K562 (cell line): ENCODE results near the gene SVOP. TPM values are rescaled to one million over a fixed set of nuclear protein-coding genes. Genes with fewer than 3 reads are reported as not detected.

Experiments used
- ATAC-seq: fragments of 200-7000 bp; cut with Tn5 transposase; 3 replicates; pipeline ENCODE4 v1.9.1; 2020; ENCODE audit warnings: moderate library complexity
- BruUV-seq: library from RNA; stranded (reverse); fragments of 400-500 nt; replicated peaks from 2 replicates; lab custom pipeline; 2021; lab: Mats Ljungman, UMichigan
- CTCF ChIA-PET: fragments of 300-600 bp; formaldehyde crosslinking; extraction: SDS; loops from one replicate; lab custom pipeline; 2021; ENCODE audit warnings: low intra/inter-chr PET ratio; lab: Yijun Ruan, JAX
- POLR2A ChIA-PET: fragments of 300-600, 350-650 bp; sonication (Branson Sonifier 250); formaldehyde crosslinking; extraction: SDS; loops from one replicate; lab custom pipeline; 2021; ENCODE audit warnings: antibody characterized with exemption, inconsistent platforms; lab: Yijun Ruan, JAX
- DNase-seq, 4 experiments: peaks; one replicate each; pipeline versions ENCODE4 v3.0.0 to v3.0.0-alpha.2; 2011 to 2018; ENCODE audit warnings: low spot score in 3 of 4, mixed read lengths in 3 of 4; ENCODE audit errors: extremely low read depth in 1 of 4
- FAIRE-seq: peaks from 2 replicates; lab custom pipeline; 2011; peaks lifted over from hg19 to GRCh38; lab: Jason Lieb, UNC
- H2AFZ ChIP-seq: 2 replicates; pipeline ENCODE4 v1.6.0; 2011; ENCODE audit warnings: low read depth, low read length, control low read depth, inconsistent platforms
- H3K27ac ChIP-seq: fragments of 200-600 bp; 3 replicates; pipeline ENCODE4 v1.8.0; 2011; ENCODE audit warnings: low read depth, mild to moderate bottlenecking, control low read depth, inconsistent platforms, low read length, moderate library complexity, mixed read lengths; ENCODE audit errors: extremely low read depth
- H3K27me3 ChIP-seq, 2 experiments: fragments of 300-600 bp in 1 of 2; 2 replicates in 1 of 2; 3 replicates in 1 of 2; pipeline versions ENCODE4 v1.6.0 to v1.8.0; 2011; ENCODE audit warnings: inconsistent platforms in 2 of 2, low read length in 2 of 2, mild to moderate bottlenecking in 1 of 2, mixed read lengths in 1 of 2, moderate library complexity in 1 of 2; ENCODE audit not compliant: control insufficient read depth in 2 of 2, insufficient read depth in 2 of 2
- H3K36me3 ChIP-seq: fragments of 300-600 bp; 3 replicates; pipeline ENCODE4 v1.8.0; 2011; ENCODE audit warnings: mild to moderate bottlenecking, low read length, inconsistent platforms; ENCODE audit not compliant: control insufficient read depth, insufficient read depth
- H3K4me1 ChIP-seq, 2 experiments: fragments of 200-600 bp in 1 of 2; replicated peaks in 1 of 2; 2 replicates in 1 of 2; 3 replicates in 1 of 2; pipeline versions ENCODE4 v1.5.1 to v1.8.0; 2011; ENCODE audit warnings: inconsistent platforms in 2 of 2, low read length in 2 of 2, mild to moderate bottlenecking in 1 of 2, mixed read lengths in 1 of 2, moderate library complexity in 1 of 2; ENCODE audit not compliant: control insufficient read depth in 2 of 2, insufficient read depth in 2 of 2
- H3K4me2 ChIP-seq: 2 replicates; pipeline ENCODE4 v1.6.1; 2011; ENCODE audit warnings: low read length, control low read depth, inconsistent platforms, mixed read lengths; ENCODE audit not compliant: insufficient read depth
- H3K4me3 ChIP-seq: fragments of 200-600 bp; sonication (generic), shearing (Covaris generic); 2 replicates; pipeline ENCODE4 v1.5.1; 2016; ENCODE audit warnings: control low read depth, inconsistent platforms
- H3K79me2 ChIP-seq: fragments of 200-600 bp; 3 replicates; pipeline ENCODE4 v1.8.0; 2011; ENCODE audit warnings: low read length, inconsistent platforms; ENCODE audit not compliant: control insufficient read depth, insufficient read depth
- H3K9ac ChIP-seq, 2 experiments: 2 replicates each; pipeline versions ENCODE4 v1.6.0 to v1.6.1; 2011; ENCODE audit warnings: low read depth in 2 of 2, low read length in 2 of 2, control low read depth in 1 of 2, inconsistent platforms in 1 of 2, mild to moderate bottlenecking in 1 of 2, mixed read lengths in 1 of 2; ENCODE audit not compliant: insufficient read depth in 1 of 2
- H3K9me1 ChIP-seq: one replicate; pipeline ENCODE4 v1.6.0; 2011; ENCODE audit warnings: inconsistent platforms, mild to moderate bottlenecking, low read length, moderate library complexity; ENCODE audit not compliant: control insufficient read depth, insufficient read depth
- H3K9me3 ChIP-seq: replicated peaks from 2 replicates; pipeline ENCODE4 v1.5.1; 2011; ENCODE audit warnings: low read depth, low read length, inconsistent platforms; ENCODE audit not compliant: control insufficient read depth, insufficient read depth
- H4K20me1 ChIP-seq: replicated peaks from 2 replicates; pipeline ENCODE4 v1.6.1; 2011; ENCODE audit warnings: low read length, inconsistent platforms, mixed read lengths; ENCODE audit not compliant: control insufficient read depth, insufficient read depth
- CTCF ChIP-seq, 3 experiments: IDR thresholded peaks in 2 of 3; conservative IDR thresholded peaks in 1 of 3; 2 replicates each; pipeline ENCODE4 v1.5.1; 2011 to 2012; ENCODE audit warnings: low read length in 3 of 3, mild to moderate bottlenecking in 3 of 3, control low read depth in 2 of 3, improper control_type of control experiment in 1 of 3, inconsistent platforms in 1 of 3, low read depth in 1 of 3, mixed read lengths in 1 of 3, moderate library complexity in 1 of 3; ENCODE audit not compliant: insufficient read depth in 2 of 3
- DDX20 ChIP-seq: fragments of 450-650 bp; IDR thresholded peaks from 2 replicates; pipeline ENCODE4 v1.6.1; 2016; ENCODE audit warnings: missing genetic modification characterization, low read depth, mild to moderate bottlenecking, missing compliant biosample characterization, moderate library complexity
- EGR1 ChIP-seq: fragments of 450-650 bp; conservative IDR thresholded peaks from 2 replicates; pipeline ENCODE4 v1.6.1; 2017; ENCODE audit warnings: mild to moderate bottlenecking
- EWSR1 ChIP-seq: fragments of 450-650 bp; IDR thresholded peaks from 2 replicates; pipeline ENCODE4 v1.6.1; 2018; ENCODE audit warnings: borderline replicate concordance, mild to moderate bottlenecking, low read depth, moderate library complexity; ENCODE audit not compliant: partially characterized antibody
- FOXP1 ChIP-seq: sonication (generic); formaldehyde crosslinking; IDR thresholded peaks from 2 replicates; pipeline ENCODE4 v1.8.0; 2022; ENCODE audit warnings: mild to moderate bottlenecking, missing genetic modification reagents
- GMEB1 ChIP-seq: fragments of 250-450 bp; sonication (Bioruptor Pico); IDR thresholded peaks from 2 replicates; pipeline ENCODE4 v1.4.0; 2020; ENCODE audit warnings: mild to moderate bottlenecking
- GTF2A2 ChIP-seq: IDR thresholded peaks from 2 replicates; pipeline ENCODE4 v1.6.1; 2016; ENCODE audit warnings: mild to moderate bottlenecking, missing genetic modification characterization, missing compliant biosample characterization
- KLF1 ChIP-seq: fragments of 450-650 bp; IDR thresholded peaks from 2 replicates; pipeline ENCODE4 v1.6.1; 2016; ENCODE audit warnings: missing genetic modification characterization, missing compliant biosample characterization
- MECOM ChIP-seq: fragments of 250-450 bp; sonication (Bioruptor Pico); IDR thresholded peaks from 2 replicates; pipeline ENCODE4 v1.8.0; 2022; ENCODE audit warnings: inconsistent platforms
- PHF20 ChIP-seq: fragments of 450-650 bp; IDR thresholded peaks from 2 replicates; pipeline ENCODE4 v1.6.1; 2018; ENCODE audit not compliant: partially characterized antibody
- PML ChIP-seq: IDR thresholded peaks from 2 replicates; pipeline ENCODE4 v1.6.1; 2012; ENCODE audit warnings: low read length, inconsistent platforms
- PURB ChIP-seq: sonication (generic); formaldehyde crosslinking; IDR thresholded peaks from 2 replicates; pipeline ENCODE4 v1.9.0; 2021; ENCODE audit warnings: low read depth, mild to moderate bottlenecking, missing genetic modification reagents
- RAD51 ChIP-seq: fragments of 450-650 bp; IDR thresholded peaks from 2 replicates; pipeline ENCODE4 v1.7.1; 2016; ENCODE audit warnings: low read depth, mild to moderate bottlenecking, borderline replicate concordance
- SMARCA5 ChIP-seq: fragments of 450-650 bp; IDR thresholded peaks from 2 replicates; pipeline ENCODE4 v1.6.1; 2016
- TAF7 ChIP-seq: fragments of 450-650 bp; IDR thresholded peaks from 2 replicates; pipeline ENCODE4 v1.6.1; 2016; ENCODE audit warnings: missing genetic modification characterization, missing compliant biosample characterization
- THRAP3 ChIP-seq: fragments of 450-650 bp; IDR thresholded peaks from 2 replicates; pipeline ENCODE4 v1.6.1; 2016; ENCODE audit warnings: mild to moderate bottlenecking, inconsistent platforms, borderline replicate concordance
- TRIM24 ChIP-seq, 2 experiments: fragments of 450-650 bp; IDR thresholded peaks; 2 replicates each; pipeline ENCODE4 v1.6.1; 2016
- ZBTB26 ChIP-seq: fragments of 450-650 bp; formaldehyde crosslinking; IDR thresholded peaks from 2 replicates; pipeline ENCODE4 v1.4.0; 2022; ENCODE audit warnings: missing genetic modification characterization
- ZNF766 ChIP-seq: fragments of 200-800 bp; sonication (Bioruptor generic); conservative IDR thresholded peaks from 2 replicates; pipeline ENCODE4 v1.6.1; 2016; ENCODE audit warnings: missing genetic modification characterization, missing compliant biosample characterization
- WGBS: fragments of 100-300 bp; shearing (Covaris generic); methylation state at CpG from one replicate; pipeline ENCODE4 v1.1.6; 2016; ENCODE audit warnings: low coverage, mixed read lengths; ENCODE audit not compliant: insufficient coverage; ENCODE audit errors: missing lambda C conversion rate; 5-methylcytosine and 5-hydroxymethylcytosine counted together
- in situ Hi-C: fragments of 300-500 bp; cut with MboI; formaldehyde crosslinking; loops from 4 replicates; pipeline ENCODE4 v1.15.0; 2018; ENCODE audit warnings: inconsistent platforms, mixed read lengths
- intact Hi-C: fragments of 100-400 bp; cut with micrococcal nuclease; formaldehyde crosslinking; loops from 2 replicates; pipeline ENCODE4 v1.14.2; 2022
- polyA plus RNA-seq, 8 experiments: library from polyadenylated mRNA; depleted of rRNA in 4 of 8; stranded (reverse) in 5 of 8; unstranded in 3 of 8; fragments of >200 nt; fragmentation: Nextera tagmentation in 2 of 8; fragmentation: Illumina TruSeq in 1 of 8; extraction: Ambion mirVana in 2 of 8; extraction: Trizol in 1 of 8; gene quantifications; 2 replicates each; pipeline versions ENCODE4 v1.2.1 to v1.2.3, GENCODE V29; 2011 to 2014; ENCODE audit warnings: inconsistent platforms in 1 of 8, missing spikeins in 1 of 8
- total RNA-seq, 7 experiments: library from RNA; depleted of rRNA in 6 of 7; stranded (reverse); fragments of >200 nt in 6 of 7; fragmentation: Illumina TruSeq in 2 of 7; extraction: Trizol in 2 of 7; gene quantifications; 2 replicates each; pipeline versions ENCODE4 v1.2.1 to v1.2.3, GENCODE V29; 2011 to 2021; ENCODE audit warnings: low replicate concordance in 1 of 7

The SVOP gene
- total and polyA plus RNA-seq, 9 of the 15 experiments (the other 6 are each of a cell fraction or from before 2014, with no cell fraction given), result 0.01 to 0.09 (median 0.06) TPM; not detected in 1

- POLR2A ChIA-PET, result interaction anchor here (0.5 to 0.8 kb wide), 3 partner anchors 8 to 282 kb away, joined by 3 to 5 read pairs (median 4); no protein-coding TSS in a partner anchor
- no peak overlapping the region for H3K9ac ChIP-seq
- BruUV-seq, result no TSS peak
- TF ChIP-seq ZNF766 (CRISPR knock-in tag) (no peak), PHF20 (no peak), CTCF (IDR thresholded peaks at IDR 0.05 in 2 of 3, conservative IDR thresholded peaks at IDR 0.05 in 1 of 3; ENCODE audit: insufficient read depth in 2 of 3, low read depth in 1 of 3, low read length in 3 of 3) (peak; percentile 80 to 88 (median 86)), TRIM24 (IDR thresholded peaks at IDR 0.05) (no peak), FOXP1 (no peak), ZBTB26 (no peak), THRAP3 (no peak), EGR1 (no peak), GTF2A2 (tag) (no peak), SMARCA5 (no peak), KLF1 (tag) (no peak), PML (no peak), TAF7 (tag) (no peak), DDX20 (no peak), RAD51 (0 out of 2 replicates have a peak, but pooled peaks have one; percentile 31), EWSR1 (no peak), PURB (no peak), GMEB1 (CRISPR knock-in tag) (no peak), MECOM (CRISPR knock-in tag) (no peak)
Observed at GRCh38 chr12:108950991-108951739, 69.7 kb downstream of the SVOP start.

More at GRCh38 chr12:108950991-108951739, 69.7 kb downstream of the SVOP start:
- Histone ChIP-seq H3K4me2 (peak overlapping the region; percentile 35; the same call in 1 of the 2 replicates), H3K79me2 (no peaks in the 10 kb centered on the region), H3K4me1 (no peaks in the 10 kb centered on the region; a peak in 1 of 5 replicates), H2AFZ (peak overlapping the region; percentile 43; the same call in 1 of the 2 replicates), H3K27ac (no peak overlapping the region), H3K27me3 (peaks cover 4 to 21% of the 10 kb centered on the region in 2 experiments; a peak in 4 of 5 replicates), H3K9me1 (no peaks in the 10 kb centered on the region), H3K4me3 (no peak overlapping the region), H3K36me3 (no peaks in the 10 kb centered on the region), H4K20me1 (no peaks in the 10 kb centered on the region), H3K9me3 (no peaks in the 10 kb centered on the region)
- DNase-seq (peak; percentile 48 to 79 (median 68)), ATAC-seq (peak; percentile 93), FAIRE-seq (peak; percentile 87)
- 7% methylated on average over 12 of the region's 12 CpGs for WGBS
- in situ Hi-C loops (loop anchor here (5.0 kb wide), 1 partner anchor 284 kb away; no protein-coding TSS in a partner anchor), intact Hi-C loops (loop anchor here (1.0 to 5.0 kb wide), 5 partner anchors 66 to 389 kb away; partner anchors contain the start of genes ALKBH2, ISCU and SART3)
- CTCF ChIA-PET, result interaction anchor here (0.6 to 1.6 kb wide), 7 partner anchors 38 to 895 kb away, joined by 3 to 13 read pairs (median 4); no protein-coding TSS in a partner anchor
